ENCODE data around the gene RASSF5. TPM values are rescaled to one million over a fixed set of nuclear protein-coding genes. Genes with fewer than 3 reads are reported as not detected.

RASSF5 gene
- total and polyA plus RNA-seq, 3 donors from 2014 or later = 4.3 to 8.4 (median 5.9) TPM

DNA sequence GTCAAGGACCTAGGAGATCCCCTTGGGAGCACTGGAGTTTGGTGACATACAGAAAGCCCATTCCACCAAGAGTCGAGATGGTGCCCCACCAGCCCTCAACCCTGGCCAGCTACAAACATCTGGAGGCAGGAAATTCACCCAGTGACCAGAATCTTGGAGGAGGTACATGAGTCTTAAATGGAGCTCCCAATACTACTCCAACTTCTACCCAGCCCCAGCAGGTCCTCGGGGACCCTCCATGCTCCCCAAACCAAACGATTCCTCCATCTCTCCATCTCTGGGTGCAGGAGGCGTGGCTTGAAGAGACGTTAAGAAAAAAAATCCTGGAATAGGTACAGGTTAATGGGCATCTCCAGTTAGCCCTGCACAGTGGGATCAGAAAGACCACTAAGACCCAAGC, 5.5 kb upstream of the RASSF5 start:
- WGBS, 2 donors = 86 to 89% methylated on average over 5 of the region's 5 CpGs
- H3K9me3 ChIP-seq = no peaks in the 10 kb centered on the region
- no peaks in the 10 kb centered on the region for H3K36me3 ChIP-seq (ENCODE audit: low read depth, missing control alignments)
- no peaks in the 10 kb centered on the region for H3K4me1 ChIP-seq
- DNase-seq = no peak
- H3K27me3 ChIP-seq = no peaks in the 10 kb centered on the region
- H3K4me3 ChIP-seq = no peak overlapping the region
- H3K27ac ChIP-seq = no peak overlapping the region
- no peak for TF ChIP-seq POLR2A (IDR thresholded peaks at IDR 0.05)
- TF ChIP-seq, protein P1, sequence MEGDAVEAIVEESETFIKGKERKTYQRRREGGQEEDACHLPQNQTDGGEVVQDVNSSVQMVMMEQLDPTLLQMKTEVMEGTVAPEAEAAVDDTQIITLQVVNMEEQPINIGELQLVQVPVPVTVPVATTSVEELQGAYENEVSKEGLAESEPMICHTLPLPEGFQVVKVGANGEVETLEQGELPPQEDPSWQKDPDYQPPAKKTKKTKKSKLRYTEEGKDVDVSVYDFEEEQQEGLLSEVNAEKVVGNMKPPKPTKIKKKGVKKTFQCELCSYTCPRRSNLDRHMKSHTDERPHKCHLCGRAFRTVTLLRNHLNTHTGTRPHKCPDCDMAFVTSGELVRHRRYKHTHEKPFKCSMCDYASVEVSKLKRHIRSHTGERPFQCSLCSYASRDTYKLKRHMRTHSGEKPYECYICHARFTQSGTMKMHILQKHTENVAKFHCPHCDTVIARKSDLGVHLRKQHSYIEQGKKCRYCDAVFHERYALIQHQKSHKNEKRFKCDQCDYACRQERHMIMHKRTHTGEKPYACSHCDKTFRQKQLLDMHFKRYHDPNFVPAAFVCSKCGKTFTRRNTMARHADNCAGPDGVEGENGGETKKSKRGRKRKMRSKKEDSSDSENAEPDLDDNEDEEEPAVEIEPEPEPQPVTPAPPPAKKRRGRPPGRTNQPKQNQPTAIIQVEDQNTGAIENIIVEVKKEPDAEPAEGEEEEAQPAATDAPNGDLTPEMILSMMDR (IDR thresholded peaks at IDR 0.05) = no peak
- intact Hi-C loops (cut with DNase I; ENCODE audit: low total_unique reads) = no loop called here

DNA sequence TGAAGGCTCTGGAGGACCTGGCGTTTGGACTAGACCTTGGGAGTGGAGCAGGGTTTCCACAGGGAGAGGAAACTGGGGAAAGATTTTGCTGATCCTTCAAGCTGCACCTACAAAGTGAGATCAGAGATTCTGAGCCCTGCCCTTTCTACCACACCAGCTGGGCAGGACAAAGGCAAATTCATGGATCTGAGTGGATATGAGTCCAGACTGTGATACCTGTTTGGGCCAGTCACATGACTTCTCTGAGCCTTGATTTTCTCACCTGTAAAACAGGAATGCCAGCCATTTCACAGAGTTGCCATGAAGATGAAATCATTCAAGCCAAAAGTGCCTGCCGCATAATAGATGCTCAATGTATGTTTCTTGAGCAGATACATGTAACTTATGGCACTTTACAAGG, 4.9 kb upstream of the RASSF5 start:
- no peak for DNase-seq
- intact Hi-C loops (cut with DNase I; ENCODE audit: low total_unique reads) = no loop called here
- no peak overlapping the region for H3K4me3 ChIP-seq
- H3K27me3 ChIP-seq = no peaks in the 10 kb centered on the region
- TF ChIP-seq, protein P1 (IDR thresholded peaks at IDR 0.05) = no peak
- TF ChIP-seq POLR2A (IDR thresholded peaks at IDR 0.05) = no peak
- no peaks in the 10 kb centered on the region for H3K4me1 ChIP-seq
- H3K36me3 ChIP-seq (ENCODE audit: low read depth, missing control alignments) = no peaks in the 10 kb centered on the region
- no peak overlapping the region for H3K27ac ChIP-seq
- 83 to 93% methylated on average over 2 of the region's 2 CpGs for WGBS, 2 donors
- H3K9me3 ChIP-seq = no peaks in the 10 kb centered on the region

DNA sequence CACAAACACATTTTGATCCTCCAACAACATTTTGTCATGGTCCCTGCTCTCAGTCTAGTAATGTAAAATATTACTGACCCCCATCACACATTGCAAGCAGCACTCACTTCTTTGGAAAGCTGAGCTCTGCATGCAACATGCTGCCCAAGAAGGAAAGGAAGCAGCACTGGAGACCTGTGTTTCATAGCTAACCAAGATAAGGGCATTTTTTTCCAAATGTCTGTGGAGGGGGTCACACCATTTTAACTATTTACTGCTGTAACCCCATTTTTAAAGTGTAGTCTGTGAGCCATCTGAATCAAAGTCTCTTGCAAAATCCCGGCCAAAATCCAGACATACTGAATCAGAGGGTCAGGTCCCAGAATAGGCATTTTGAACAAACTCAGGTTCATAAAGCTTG, 4.5 kb upstream of the RASSF5 start:
- DNase-seq = no peak
- no peak for TF ChIP-seq POLR2A (IDR thresholded peaks at IDR 0.05)
- TF ChIP-seq, protein P1 (IDR thresholded peaks at IDR 0.05) = no peak
- H3K27ac ChIP-seq = no peak overlapping the region
- H3K4me1 ChIP-seq = no peaks in the 10 kb centered on the region
- H3K36me3 ChIP-seq (ENCODE audit: low read depth, missing control alignments) = no peaks in the 10 kb centered on the region
- no peaks in the 10 kb centered on the region for H3K9me3 ChIP-seq
- WGBS, 2 donors = 71 to 91% methylated on average over 1 of the region's 1 CpG
- no peak overlapping the region for H3K4me3 ChIP-seq
- no peaks in the 10 kb centered on the region for H3K27me3 ChIP-seq
- intact Hi-C loops (cut with DNase I; ENCODE audit: low total_unique reads) = no loop called here

DNA sequence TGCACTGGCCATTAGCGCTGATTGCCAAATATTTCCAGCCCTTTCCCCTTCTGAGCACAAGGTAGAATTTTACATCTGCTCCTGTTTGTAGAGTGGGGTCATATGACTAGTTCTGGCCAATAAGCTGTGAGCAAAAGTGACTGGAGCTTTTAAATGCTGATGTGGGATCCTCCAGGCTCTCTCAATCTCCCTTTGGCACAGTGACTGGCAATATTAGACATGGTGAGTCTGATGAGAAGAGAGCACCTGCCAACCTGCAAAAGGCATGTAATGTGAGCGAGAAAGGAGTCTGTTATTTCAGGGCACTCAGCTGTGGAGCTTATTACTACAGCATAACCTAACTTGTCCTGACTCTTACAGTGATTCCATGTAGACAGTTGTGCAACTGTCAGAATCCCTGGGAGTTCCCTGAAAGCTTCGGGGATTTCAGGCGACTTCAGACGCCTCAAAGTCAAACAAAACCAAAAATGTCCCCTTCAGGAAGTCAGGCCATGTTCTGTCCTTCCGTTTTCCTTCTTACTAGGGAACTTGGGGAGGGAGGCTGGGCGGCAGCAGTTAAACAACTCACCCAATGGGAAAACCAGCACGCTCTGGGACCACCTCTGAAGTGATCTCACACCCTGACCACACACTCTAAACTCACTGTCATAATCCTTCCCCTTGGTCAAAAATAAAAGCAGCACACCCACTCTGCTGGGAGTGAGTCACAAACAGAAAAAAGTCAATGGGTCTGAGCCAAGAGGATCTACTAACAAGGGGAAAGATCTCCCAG, 3.6 kb upstream of the RASSF5 start:
- TF ChIP-seq, protein P1 (IDR thresholded peaks at IDR 0.05) = no peak
- no peak for TF ChIP-seq POLR2A (IDR thresholded peaks at IDR 0.05)
- WGBS, 2 donors = 71 to 77% methylated on average over 8 of the region's 8 CpGs
- H3K9me3 ChIP-seq = no peaks in the 10 kb centered on the region
- intact Hi-C loops (cut with DNase I; ENCODE audit: low total_unique reads) = no loop called here
- no peaks in the 10 kb centered on the region for H3K27me3 ChIP-seq
- DNase-seq = no peak
- no peaks in the 10 kb centered on the region for H3K36me3 ChIP-seq (ENCODE audit: low read depth, missing control alignments)
- no peak overlapping the region for H3K27ac ChIP-seq
- no peak overlapping the region for H3K4me3 ChIP-seq
- peaks cover 3% of the 10 kb centered on the region for H3K4me1 ChIP-seq

DNA sequence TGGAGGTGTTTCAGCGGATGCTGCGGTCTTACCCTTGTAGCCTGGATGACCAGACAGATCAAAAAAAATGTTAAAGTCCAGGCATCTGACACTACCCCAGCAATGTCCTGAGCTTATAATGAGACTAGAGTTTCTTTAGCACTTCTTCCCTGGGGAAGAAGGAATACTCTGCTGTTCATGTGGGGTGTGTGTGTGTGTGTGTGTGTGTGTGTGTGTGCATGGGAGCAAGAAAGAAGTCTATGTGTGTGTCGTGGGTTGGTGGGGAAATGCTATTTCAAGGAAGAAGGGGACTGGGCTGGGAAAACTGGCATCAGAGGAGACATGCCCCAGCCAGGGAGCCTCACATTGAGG, 3.0 kb upstream of the RASSF5 start:
- Histone ChIP-seq H3K4me1 (peaks cover 3% of the 10 kb centered on the region), H3K4me3 (no peak overlapping the region), H3K27ac (no peak overlapping the region), H3K36me3 (ENCODE audit: low read depth, missing control alignments) (no peaks in the 10 kb centered on the region), H3K27me3 (no peaks in the 10 kb centered on the region), H3K9me3 (no peaks in the 10 kb centered on the region)
- intact Hi-C loops (cut with DNase I; ENCODE audit: low total_unique reads) = no loop called here
- TF ChIP-seq POLR2A (IDR thresholded peaks at IDR 0.05) = no peak
- WGBS, 2 donors = 75 to 78% methylated on average over 3 of the region's 3 CpGs
- DNase-seq = no peak
